Measurements from ENCODE around the gene CTR9. TPM values are rescaled to one million over a fixed set of nuclear protein-coding genes. Genes with fewer than 3 reads are reported as not detected.
A peak's percentile ranks its signal among the peaks of the same experiment; 100 is the strongest.

The CTR9 gene
- polyA plus RNA-seq, 1 of the 3 experiments (the other 2 are of a cell fraction) = 10.1 TPM

DNA sequence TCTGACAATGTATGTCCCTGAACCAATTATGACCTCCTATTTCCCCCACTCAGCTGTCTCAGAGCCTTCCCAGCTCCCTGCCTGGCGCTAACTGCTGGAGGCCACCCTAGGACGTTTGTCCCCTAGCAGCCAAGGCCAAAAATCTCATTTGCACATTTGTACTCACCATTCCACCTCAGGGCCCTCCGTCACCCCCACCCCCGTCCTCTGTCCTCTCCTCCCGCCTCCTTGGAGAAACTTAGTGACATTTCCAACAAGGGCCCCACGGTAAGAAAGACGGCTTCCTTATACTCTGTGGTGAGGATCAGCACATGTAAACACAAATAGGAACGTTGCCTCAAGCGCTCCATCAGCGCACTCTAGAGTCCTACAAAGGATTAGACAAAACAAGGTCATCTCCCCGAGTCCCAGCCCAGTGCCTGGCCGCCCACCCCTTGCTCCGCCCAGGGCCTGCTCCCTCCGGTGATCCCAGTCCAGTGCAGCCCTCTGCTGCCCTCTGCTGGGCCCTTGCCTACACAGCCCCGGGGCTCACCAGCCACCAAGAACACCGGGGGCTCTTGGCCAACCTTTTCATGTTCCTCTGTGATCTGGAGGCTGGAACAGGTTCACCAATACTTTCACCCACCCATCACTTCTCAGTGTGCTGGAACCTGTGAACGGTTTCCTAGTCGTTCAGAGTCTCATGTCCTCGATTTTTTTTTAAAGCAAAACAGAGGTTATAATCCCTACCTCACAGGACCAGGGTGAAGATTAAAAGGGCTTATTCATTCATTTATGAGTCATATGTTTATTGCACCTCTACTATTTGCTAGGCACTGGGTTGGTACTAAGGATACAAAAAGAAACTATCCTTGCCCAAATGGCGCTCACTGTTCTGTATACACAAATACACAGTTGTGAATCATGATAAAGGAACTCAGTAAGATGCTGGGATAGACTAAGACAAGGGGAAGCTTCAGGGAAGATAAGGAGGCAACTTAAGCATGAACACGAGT is 15.3 kb upstream of the CTR9 start (continued):
- no peak for TF ChIP-seq EZH2phosphoT487 (IDR thresholded peaks at IDR 0.05; ENCODE audit: borderline replicate concordance, low read depth)
- TF ChIP-seq RFX5 (IDR thresholded peaks at IDR 0.05; ENCODE audit: low read length) = 0 out of 2 replicates have a peak, but pooled peaks have one; percentile 60
- TF ChIP-seq YY1 (IDR thresholded peaks at IDR 0.05; ENCODE audit: low read depth) = no peak
- no peak for TF ChIP-seq FOXM1 (IDR thresholded peaks at IDR 0.05; ENCODE audit: low read depth)
- no peak for TF ChIP-seq TAF1 (IDR thresholded peaks at IDR 0.05; ENCODE audit: borderline replicate concordance, low read depth, low read length)
- no peak for TF ChIP-seq SIN3A (IDR thresholded peaks at IDR 0.05; ENCODE audit: borderline replicate concordance, low read depth, low read length)
- TF ChIP-seq TCF12 (IDR thresholded peaks at IDR 0.05) = no peak
- TF ChIP-seq, protein P1, sequence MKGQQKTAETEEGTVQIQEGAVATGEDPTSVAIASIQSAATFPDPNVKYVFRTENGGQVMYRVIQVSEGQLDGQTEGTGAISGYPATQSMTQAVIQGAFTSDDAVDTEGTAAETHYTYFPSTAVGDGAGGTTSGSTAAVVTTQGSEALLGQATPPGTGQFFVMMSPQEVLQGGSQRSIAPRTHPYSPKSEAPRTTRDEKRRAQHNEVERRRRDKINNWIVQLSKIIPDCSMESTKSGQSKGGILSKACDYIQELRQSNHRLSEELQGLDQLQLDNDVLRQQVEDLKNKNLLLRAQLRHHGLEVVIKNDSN (IDR thresholded peaks at IDR 0.05; ENCODE audit: borderline replicate concordance, low read depth) = no peak
- no peak for TF ChIP-seq FOXJ3 (CRISPR knock-in tag; IDR thresholded peaks at IDR 0.05)
- TF ChIP-seq EP300 (IDR thresholded peaks at IDR 0.05; ENCODE audit: borderline replicate concordance in 1 of 2, low read depth in 1 of 2, low read length in 1 of 2) = peak in 1 of 2 experiments; percentile 8; a peak in 1 of 4 replicates
- TF ChIP-seq FOSL2 (IDR thresholded peaks at IDR 0.05; ENCODE audit: borderline replicate concordance, low read depth) = no peak; the same call in 1 of the 2 replicates
- TF ChIP-seq CHD2 (IDR thresholded peaks at IDR 0.05; ENCODE audit: low read length, partially characterized antibody) = peak; percentile 53
- TF ChIP-seq NRF1 (IDR thresholded peaks at IDR 0.05; ENCODE audit: low read depth, low read length) = no peak; the same call in 1 of the 2 replicates
- TF ChIP-seq GABPA (IDR thresholded peaks at IDR 0.05; ENCODE audit: low read depth) = no peak

DNA sequence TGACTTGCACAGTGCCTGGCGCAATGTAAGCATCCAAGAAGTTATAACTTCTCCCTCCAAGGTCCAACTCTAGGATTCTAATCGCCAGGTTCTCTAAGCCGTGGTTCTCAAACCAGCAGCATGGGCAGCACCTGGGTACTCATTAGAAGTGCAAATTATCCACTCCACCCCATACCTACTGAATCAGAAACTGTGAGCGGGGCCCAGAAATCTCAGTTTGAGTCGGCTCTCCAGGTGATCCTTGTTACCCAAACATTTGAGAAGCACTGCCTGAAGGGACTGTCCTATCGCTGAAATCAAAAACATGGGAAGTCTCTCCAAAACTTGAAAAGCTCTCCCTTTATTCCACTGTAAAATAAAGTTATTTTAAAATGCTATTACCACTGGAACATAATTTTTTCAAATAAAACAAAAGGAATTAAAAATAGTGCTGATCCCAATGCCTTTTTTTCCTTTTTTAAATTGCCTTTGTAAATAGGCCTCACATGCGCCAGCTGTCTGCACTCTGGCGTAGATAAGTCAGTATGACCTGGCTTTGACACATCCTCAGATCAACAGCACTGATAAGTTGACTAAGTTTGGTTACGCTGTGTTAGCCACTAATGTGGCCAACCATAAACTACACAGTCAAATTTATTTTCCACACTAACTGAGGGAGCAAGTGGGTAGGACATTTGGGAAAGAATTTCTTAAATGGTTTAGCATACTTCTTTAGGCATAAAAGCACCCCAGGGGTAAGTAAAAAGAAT is 8.4 kb upstream of the CTR9 start:
- Histone ChIP-seq H4K20me1 (ENCODE audit: insufficient read depth) (no peaks in the 10 kb centered on the region), H3F3A (replicated peaks; ENCODE audit: insufficient read depth) (peaks cover 12% of the 10 kb centered on the region), H3K9ac (no peak overlapping the region), H2AFZ (ENCODE audit: low read depth) (0 out of 2 replicates have a peak overlapping the region, but pooled peaks have one; percentile 16), H3K4me3 (ENCODE audit: low read depth in 2 of 2, low read length in 1 of 2) (no peak overlapping the region), H3K9me2 (no peaks in the 10 kb centered on the region), H3K9me3 (no peaks in the 10 kb centered on the region), H3K27me3 (ENCODE audit: insufficient read depth) (no peaks in the 10 kb centered on the region), H3K36me3 (replicated peaks in 1 of 2; ENCODE audit: control insufficient read depth in 1 of 2, insufficient read depth in 2 of 2, low read length in 1 of 2) (no peaks in the 10 kb centered on the region), H3K4me2 (no peak overlapping the region), H3K79me2 (ENCODE audit: insufficient read depth) (no peaks in the 10 kb centered on the region), H3K4me1 (ENCODE audit: control insufficient read depth in 1 of 2, insufficient read depth in 2 of 2, low read depth in 1 of 2, low read length in 1 of 2) (peaks cover 9 to 21% of the 10 kb centered on the region in 2 experiments; a peak in 3 of 4 replicates), H3K27ac (ENCODE audit: low read depth in 2 of 2, low read length in 1 of 2) (peak overlapping the region in 1 of 2 experiments; percentile 92; a peak in 3 of 4 replicates)
- POLR2A ChIA-PET = interaction anchor here (1.1 kb wide), 1 partner anchor 8 kb away, joined by 5 read pairs; the partner anchor contains the start of gene CTR9
- peak; percentile 57 for DNase-seq
- WGBS (ENCODE audit: low lambda C conversion rate) = 47% methylated on average over 9 of the region's 9 CpGs
- CTCF ChIA-PET = interaction anchor here (0.8 to 2.0 kb wide), 7 partner anchors 8 to 985 kb away, joined by 3 to 10 read pairs (median 3); partner anchors contain the start of gene CTR9
- TF ChIP-seq, protein P2, sequence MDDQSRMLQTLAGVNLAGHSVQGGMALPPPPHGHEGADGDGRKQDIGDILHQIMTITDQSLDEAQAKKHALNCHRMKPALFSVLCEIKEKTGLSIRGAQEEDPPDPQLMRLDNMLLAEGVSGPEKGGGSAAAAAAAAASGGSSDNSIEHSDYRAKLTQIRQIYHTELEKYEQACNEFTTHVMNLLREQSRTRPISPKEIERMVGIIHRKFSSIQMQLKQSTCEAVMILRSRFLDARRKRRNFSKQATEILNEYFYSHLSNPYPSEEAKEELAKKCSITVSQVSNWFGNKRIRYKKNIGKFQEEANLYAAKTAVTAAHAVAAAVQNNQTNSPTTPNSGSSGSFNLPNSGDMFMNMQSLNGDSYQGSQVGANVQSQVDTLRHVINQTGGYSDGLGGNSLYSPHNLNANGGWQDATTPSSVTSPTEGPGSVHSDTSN (IDR thresholded peaks at IDR 0.05) = peak; percentile 92
- no peak for TF ChIP-seq NRF1 (IDR thresholded peaks at IDR 0.05; ENCODE audit: low read depth, low read length)
- TF ChIP-seq SMC3 (IDR thresholded peaks at IDR 0.05; ENCODE audit: low read depth, low read length) = no peak
- peak; percentile 39; the same call in 1 of the 2 replicates for TF ChIP-seq POLR2AphosphoS5 (IDR thresholded peaks at IDR 0.05; ENCODE audit: low read depth, low read length)
- peak; percentile 93 for TF ChIP-seq TCF12 (IDR thresholded peaks at IDR 0.05)
- TF ChIP-seq, protein P3, sequence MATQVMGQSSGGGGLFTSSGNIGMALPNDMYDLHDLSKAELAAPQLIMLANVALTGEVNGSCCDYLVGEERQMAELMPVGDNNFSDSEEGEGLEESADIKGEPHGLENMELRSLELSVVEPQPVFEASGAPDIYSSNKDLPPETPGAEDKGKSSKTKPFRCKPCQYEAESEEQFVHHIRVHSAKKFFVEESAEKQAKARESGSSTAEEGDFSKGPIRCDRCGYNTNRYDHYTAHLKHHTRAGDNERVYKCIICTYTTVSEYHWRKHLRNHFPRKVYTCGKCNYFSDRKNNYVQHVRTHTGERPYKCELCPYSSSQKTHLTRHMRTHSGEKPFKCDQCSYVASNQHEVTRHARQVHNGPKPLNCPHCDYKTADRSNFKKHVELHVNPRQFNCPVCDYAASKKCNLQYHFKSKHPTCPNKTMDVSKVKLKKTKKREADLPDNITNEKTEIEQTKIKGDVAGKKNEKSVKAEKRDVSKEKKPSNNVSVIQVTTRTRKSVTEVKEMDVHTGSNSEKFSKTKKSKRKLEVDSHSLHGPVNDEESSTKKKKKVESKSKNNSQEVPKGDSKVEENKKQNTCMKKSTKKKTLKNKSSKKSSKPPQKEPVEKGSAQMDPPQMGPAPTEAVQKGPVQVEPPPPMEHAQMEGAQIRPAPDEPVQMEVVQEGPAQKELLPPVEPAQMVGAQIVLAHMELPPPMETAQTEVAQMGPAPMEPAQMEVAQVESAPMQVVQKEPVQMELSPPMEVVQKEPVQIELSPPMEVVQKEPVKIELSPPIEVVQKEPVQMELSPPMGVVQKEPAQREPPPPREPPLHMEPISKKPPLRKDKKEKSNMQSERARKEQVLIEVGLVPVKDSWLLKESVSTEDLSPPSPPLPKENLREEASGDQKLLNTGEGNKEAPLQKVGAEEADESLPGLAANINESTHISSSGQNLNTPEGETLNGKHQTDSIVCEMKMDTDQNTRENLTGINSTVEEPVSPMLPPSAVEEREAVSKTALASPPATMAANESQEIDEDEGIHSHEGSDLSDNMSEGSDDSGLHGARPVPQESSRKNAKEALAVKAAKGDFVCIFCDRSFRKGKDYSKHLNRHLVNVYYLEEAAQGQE (IDR thresholded peaks at IDR 0.05; ENCODE audit: low read depth, low read length) = no peak
- TF ChIP-seq NFIC (IDR thresholded peaks at IDR 0.05; ENCODE audit: borderline replicate concordance) = peak; percentile 30; the same call in 1 of the 2 replicates
- TF ChIP-seq MEF2A (IDR thresholded peaks at IDR 0.05; ENCODE audit: borderline replicate concordance, low read depth) = no peak
- TF ChIP-seq RCOR1 (IDR thresholded peaks at IDR 0.05; ENCODE audit: low read length) = peak; percentile 68; the same call in 1 of the 2 replicates
- peak; percentile 72; the same call in 1 of the 2 replicates for TF ChIP-seq FOSL2 (IDR thresholded peaks at IDR 0.05; ENCODE audit: borderline replicate concordance, low read depth)
- peak; percentile 41 to 74; a peak in 3 of 4 replicates for TF ChIP-seq EP300 (IDR thresholded peaks at IDR 0.05; ENCODE audit: borderline replicate concordance in 1 of 2, low read depth in 1 of 2, low read length in 1 of 2)
- no peak for TF ChIP-seq FOXM1 (IDR thresholded peaks at IDR 0.05; ENCODE audit: low read depth)
- peak; percentile 75 for TF ChIP-seq JUND (IDR thresholded peaks at IDR 0.05)
- TF ChIP-seq RXRA (IDR thresholded peaks at IDR 0.05; ENCODE audit: borderline replicate concordance, low read depth) = peak; percentile 72; the same call in 1 of the 2 replicates

All from SK-N-SH (cell line).